ENCODE measurements around the gene CDH1. TPM values are rescaled to one million over a fixed set of nuclear protein-coding genes. Genes with fewer than 3 reads are reported as not detected.

CDH1 gene
- total RNA-seq, 2 experiments from 2014 or later, result 0.16 to 0.54 TPM

DNA sequence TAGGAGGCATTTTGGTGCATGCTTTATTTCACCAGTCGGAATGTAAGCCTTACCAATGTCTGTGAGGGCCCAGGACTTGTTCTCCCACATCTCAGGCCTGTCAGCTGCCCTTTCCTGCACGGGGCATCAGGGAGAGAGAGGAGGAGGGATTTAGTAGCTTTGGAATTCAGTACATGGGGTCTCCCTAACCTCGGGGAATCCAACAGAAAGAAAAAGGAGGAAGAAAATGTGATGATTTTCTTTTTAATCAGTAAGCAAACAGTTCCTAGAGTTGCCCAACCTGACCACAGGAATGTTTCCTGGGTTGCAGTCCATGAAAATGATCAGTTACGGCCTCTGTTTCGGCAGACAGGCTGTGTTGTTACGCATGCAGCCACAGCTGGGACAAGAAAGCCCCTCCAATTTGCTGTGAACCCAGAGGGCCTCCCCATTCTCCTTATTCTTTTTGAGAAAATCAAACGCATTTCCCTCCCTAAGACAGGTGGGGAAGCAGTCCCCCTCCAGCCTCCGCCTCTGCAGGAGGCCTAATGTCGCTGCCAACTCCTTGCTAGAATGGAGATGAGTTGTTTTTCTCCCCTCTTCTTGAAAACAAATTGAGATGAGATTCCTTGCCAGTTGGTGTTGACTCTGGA lies 53.2 kb downstream of the CDH1 start:
- no peak overlapping the region for H3K4me3 Mint-ChIP-seq
- H3K27ac Mint-ChIP-seq, result no peak overlapping the region
- H3K9me3 Mint-ChIP-seq, result no peaks in the 10 kb centered on the region
- no peak for ATAC-seq
- CTCF ChIA-PET, result no interaction called here
- TF ChIP-seq CTCF (IDR thresholded peaks at IDR 0.05), result no peak
- intact Hi-C loops (cut with micrococcal nuclease), result no loop called here
- DNase-seq, result no peak
- H3K27me3 Mint-ChIP-seq, result no peaks in the 10 kb centered on the region
- no peaks in the 10 kb centered on the region for H3K4me1 Mint-ChIP-seq (ENCODE audit: low read depth)
- POLR2A ChIA-PET, result interaction anchor here (0.6 kb wide), 1 partner anchor 30 kb away, joined by 3 read pairs; no protein-coding TSS in a partner anchor
- no peaks in the 10 kb centered on the region for H3K36me3 Mint-ChIP-seq (ENCODE audit: low read depth)

DNA sequence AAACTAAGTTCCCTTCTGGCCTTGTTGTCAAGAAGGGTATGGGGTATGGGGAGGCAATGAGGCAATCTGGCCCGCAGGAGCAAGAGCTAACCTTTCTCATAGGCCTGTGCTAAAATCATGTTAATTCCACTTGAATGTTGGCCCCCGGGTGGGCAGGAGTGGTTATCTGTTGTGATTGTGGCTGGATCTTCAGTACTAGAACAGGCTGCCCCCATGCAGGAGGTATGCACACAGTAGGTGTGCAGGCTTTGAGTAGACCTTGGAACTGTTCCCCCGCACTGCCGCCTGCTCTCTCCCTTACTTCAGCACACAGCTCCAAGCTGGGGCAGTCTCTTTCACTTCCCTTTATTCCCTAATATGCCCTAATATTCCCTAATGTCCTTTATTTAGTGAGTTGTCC lies 53.9 kb downstream of the CDH1 start:
- POLR2A ChIA-PET, result interaction anchor here (0.6 kb wide), 1 partner anchor 31 kb away, joined by 3 read pairs; no protein-coding TSS in a partner anchor
- no peaks in the 10 kb centered on the region for H3K27me3 Mint-ChIP-seq
- no peak for DNase-seq
- H3K27ac Mint-ChIP-seq, result no peak overlapping the region
- TF ChIP-seq CTCF (IDR thresholded peaks at IDR 0.05), result no peak
- no peaks in the 10 kb centered on the region for H3K4me1 Mint-ChIP-seq (ENCODE audit: low read depth)
- no peaks in the 10 kb centered on the region for H3K9me3 Mint-ChIP-seq
- CTCF ChIA-PET, result no interaction called here
- H3K36me3 Mint-ChIP-seq (ENCODE audit: low read depth), result no peaks in the 10 kb centered on the region
- no peak for ATAC-seq
- intact Hi-C loops (cut with micrococcal nuclease), result no loop called here
- no peak overlapping the region for H3K4me3 Mint-ChIP-seq

DNA sequence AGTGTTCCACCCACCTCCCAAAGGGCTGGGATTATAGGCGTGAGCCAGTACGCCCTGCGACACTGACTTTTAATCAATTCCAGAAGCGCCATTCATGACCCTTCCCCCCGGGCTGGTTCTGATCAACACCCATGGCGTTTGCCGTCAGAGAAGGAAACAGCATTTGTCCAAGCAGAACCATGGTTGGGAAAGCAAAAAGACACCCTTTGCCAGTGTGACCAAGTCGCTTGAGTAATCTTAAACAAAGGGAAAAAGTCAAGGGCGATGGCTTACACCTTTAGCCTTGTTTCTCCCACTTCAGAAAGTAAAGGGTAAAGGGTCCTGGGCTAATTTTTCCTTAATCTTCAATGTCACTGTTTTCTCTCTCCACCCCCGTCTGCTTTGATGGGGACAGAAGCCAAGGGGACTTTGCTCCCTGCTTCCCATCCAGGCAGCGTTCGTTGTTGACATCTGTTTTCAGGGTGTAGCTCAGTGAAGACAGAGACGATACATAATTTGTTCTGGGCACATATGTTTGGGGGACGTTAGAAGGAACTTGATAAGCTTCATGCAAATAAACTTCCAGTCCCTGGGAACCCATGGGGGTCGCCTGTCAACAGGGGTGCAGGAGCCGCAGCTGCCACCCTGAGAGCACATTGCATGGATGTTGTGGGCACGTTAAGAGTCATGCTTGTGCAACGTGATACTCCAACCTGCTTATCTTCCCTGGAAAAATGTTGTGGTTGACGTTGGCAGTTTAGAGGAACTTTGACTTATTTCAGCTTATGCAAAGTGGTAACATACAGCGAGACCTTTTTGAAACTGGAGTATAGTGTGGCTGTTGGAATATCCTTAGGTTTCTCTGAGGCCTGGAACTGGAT lies 55.6 kb downstream of the CDH1 start:
- Mint-ChIP-seq H3K36me3 (ENCODE audit: low read depth) (no peaks in the 10 kb centered on the region), H3K27ac (no peak overlapping the region), H3K27me3 (no peaks in the 10 kb centered on the region), H3K9me3 (no peaks in the 10 kb centered on the region), H3K4me1 (ENCODE audit: low read depth) (no peaks in the 10 kb centered on the region), H3K4me3 (no peak overlapping the region)
- intact Hi-C loops (cut with micrococcal nuclease), result no loop called here
- TF ChIP-seq CTCF (IDR thresholded peaks at IDR 0.05), result no peak
- DNase-seq (no peak), ATAC-seq (no peak)
- POLR2A ChIA-PET, result interaction anchor here (1.0 kb wide), 1 partner anchor 78 kb away, joined by 3 read pairs; no protein-coding TSS in a partner anchor
- CTCF ChIA-PET, result interaction anchor here (0.5 kb wide), 1 partner anchor 196 kb away, joined by 3 read pairs; no protein-coding TSS in a partner anchor

GRCh38 chr16:68793401-68793857 lies 56.3 kb downstream of the CDH1 start:
- no peak overlapping the region for H3K27ac Mint-ChIP-seq
- no peaks in the 10 kb centered on the region for H3K27me3 Mint-ChIP-seq
- intact Hi-C loops (cut with micrococcal nuclease), result no loop called here

More at GRCh38 chr16:68793401-68793857, 56.3 kb downstream of the CDH1 start:
- no peaks in the 10 kb centered on the region for H3K9me3 Mint-ChIP-seq
- POLR2A ChIA-PET, result interaction anchor here (1.0 kb wide), 1 partner anchor 79 kb away, joined by 3 read pairs; no protein-coding TSS in a partner anchor
- no peaks in the 10 kb centered on the region for H3K36me3 Mint-ChIP-seq (ENCODE audit: low read depth)
- ATAC-seq (no peak), DNase-seq (no peak)
- no peak overlapping the region for H3K4me3 Mint-ChIP-seq
- no peak for TF ChIP-seq CTCF (IDR thresholded peaks at IDR 0.05)
- no peaks in the 10 kb centered on the region for H3K4me1 Mint-ChIP-seq (ENCODE audit: low read depth)
- CTCF ChIA-PET, result no interaction called here

Measured in activated CD8-positive, alpha-beta T cell treated with anti-CD3 and anti-CD28 coated beads for 36 hours (primary cell).